Right cardiac atrium (tissue), 5 donors: Measurements from ENCODE around the gene SELPLG. TPM values are rescaled to one million over a fixed set of nuclear protein-coding genes. Genes with fewer than 3 reads are reported as not detected.

Experiments
- ATAC-seq, 2 donors: fragments of 200-7000 bp; cut with Tn5 transposase; one replicate each; pipeline versions ENCODE4 v1.8.0 to v1.9.1; 2020; ENCODE audit warnings: moderate library complexity in 2 of 2, mild to moderate bottlenecking in 1 of 2
- DNase-seq, 3 donors: peaks; one replicate each; pipeline ENCODE4 v3.0.0-alpha.2; 2020
- H3K27ac ChIP-seq: one replicate; pipeline ENCODE4 v1.5.1; 2013; ENCODE audit warnings: mild to moderate bottlenecking, low read length, control low read depth, moderate library complexity
- H3K27me3 ChIP-seq: one replicate; pipeline ENCODE4 v1.6.1; 2013; ENCODE audit not compliant: control insufficient read depth, insufficient read depth
- H3K4me1 ChIP-seq: one replicate; pipeline ENCODE4 v1.6.1; 2013; ENCODE audit warnings: low read length; ENCODE audit not compliant: control insufficient read depth, insufficient read depth
- H3K4me3 ChIP-seq: one replicate; pipeline ENCODE4 v1.5.1; 2013; ENCODE audit warnings: low read length, control low read depth
- H3K9me3 ChIP-seq: one replicate; pipeline ENCODE4 v1.6.1; 2013; ENCODE audit warnings: low read length; ENCODE audit not compliant: control insufficient read depth
- WGBS: extraction: QIAGEN DNeasy Blood & Tissue Kit; methylation state at CpG from one replicate; pipeline ENCODE4 v1.1.7; 2013; 5-methylcytosine and 5-hydroxymethylcytosine counted together
- intact Hi-C, 4 donors: fragments of 100-400 bp; cut with DNase I; formaldehyde crosslinking; loops; one replicate each; pipeline versions ENCODE4 v1.11.0 to v1.14.0; 2022 to 2023
- polyA plus RNA-seq: library from polyadenylated mRNA; stranded (reverse); fragments of 200-250 nt; gene quantifications from one replicate; pipeline ENCODE4 v1.2.3, GENCODE V29; 2013
- total RNA-seq, 4 donors: library from RNA; stranded (reverse); fragmentation: NEBNext Ultra II Directional; extraction: Animal tissue kit (Norgen Biotek cat#: 25700); gene quantifications; one replicate each; pipeline ENCODE4 v1.2.1, GENCODE V29; 2021
- donor health status: healthy with polysubstance abuse.
- donor health status: DM: no; HTN: yes; CAD: no.
- donor health status: DM: no; HTN: no; CAD: no.
- donor health status: DM: no; HTN: yes; CAD: no; lungs with severe emphysema.
- donor health status: DM: yes; HTN: yes; CAD: no.

SELPLG gene
- total and polyA plus RNA-seq, 5 donors: 1.9 to 6.2 (median 3.8) TPM

GRCh38 chr12:108645686-108646599 lies 12.2 kb upstream of the SELPLG start:
- Histone ChIP-seq H3K27me3 (no peaks in the 10 kb centered on the region), H3K9me3 (no peaks in the 10 kb centered on the region), H3K4me3 (no peak overlapping the region), H3K4me1 (peaks cover 13% of the 10 kb centered on the region), H3K27ac (no peak overlapping the region)
- DNase-seq: peak in 1 of 3 donors; percentile 42
- intact Hi-C loops: no loop called here
- WGBS: 80% methylated on average over 15 of the region's 15 CpGs
- ATAC-seq: no peak

- DNase-seq: no peak
- no peak for ATAC-seq
- Histone ChIP-seq H3K9me3 (no peaks in the 10 kb centered on the region), H3K27me3 (no peaks in the 10 kb centered on the region), H3K4me3 (no peak overlapping the region), H3K27ac (peak overlapping the region; percentile 2), H3K4me1 (peaks cover 13% of the 10 kb centered on the region)
- 93% methylated on average over 7 of the region's 7 CpGs for WGBS
- intact Hi-C loops: no loop called here
Observed at GRCh38 chr12:108644811-108645120, 11.1 kb upstream of the SELPLG start.

- 43% methylated on average over 18 of the region's 18 CpGs for WGBS
- Histone ChIP-seq H3K27me3 (no peaks in the 10 kb centered on the region), H3K27ac (peak overlapping the region; percentile 80), H3K4me1 (peaks cover 13% of the 10 kb centered on the region), H3K9me3 (no peaks in the 10 kb centered on the region), H3K4me3 (no peak overlapping the region)
- ATAC-seq: peak; percentile 58 to 63
- intact Hi-C loops: no loop called here
- DNase-seq: peak in 2 of 3 donors; percentile 62 to 74
Observed at GRCh38 chr12:108643941-108644810, 10.5 kb upstream of the SELPLG start.

GRCh38 chr12:108642899-108643654 lies 9.4 kb upstream of the SELPLG start:
- H3K27ac ChIP-seq: no peak overlapping the region
- H3K4me1 ChIP-seq: peaks cover 14% of the 10 kb centered on the region
- DNase-seq: no peak
- intact Hi-C loops: no loop called here
- WGBS: 97% methylated on average over 1 of the region's 1 CpG
- ATAC-seq: no peak
- H3K27me3 ChIP-seq: no peaks in the 10 kb centered on the region
- no peaks in the 10 kb centered on the region for H3K9me3 ChIP-seq
- no peak overlapping the region for H3K4me3 ChIP-seq

- peak in 1 of 3 donors; percentile 32 for DNase-seq
- 65% methylated on average over 16 of the region's 16 CpGs for WGBS
- H3K4me1 ChIP-seq: peaks cover 11% of the 10 kb centered on the region
- no peaks in the 10 kb centered on the region for H3K9me3 ChIP-seq
- H3K27ac ChIP-seq: peak overlapping the region; percentile 70
- H3K27me3 ChIP-seq: no peaks in the 10 kb centered on the region
- intact Hi-C loops: no loop called here
- no peak overlapping the region for H3K4me3 ChIP-seq
- ATAC-seq: no peak
Observed at GRCh38 chr12:108642269-108642870, 8.7 kb upstream of the SELPLG start.

GRCh38 chr12:108641446-108642268 lies 8.0 kb upstream of the SELPLG start:
- intact Hi-C loops: no loop called here
- WGBS: 39% methylated on average over 9 of the region's 9 CpGs
- Histone ChIP-seq H3K27me3 (no peaks in the 10 kb centered on the region), H3K27ac (peak overlapping the region; percentile 70), H3K4me3 (no peak overlapping the region), H3K9me3 (no peaks in the 10 kb centered on the region), H3K4me1 (peaks cover 11% of the 10 kb centered on the region)
- ATAC-seq (peak in 1 of 2 donors; percentile 5), DNase-seq (peak in 1 of 3 donors; percentile 51)

- no peak for ATAC-seq
- H3K27me3 ChIP-seq: no peaks in the 10 kb centered on the region
- peak in 1 of 3 donors; percentile 76 for DNase-seq
- H3K4me3 ChIP-seq: no peak overlapping the region
- H3K27ac ChIP-seq: no peak overlapping the region
- 64% methylated on average over 10 of the region's 10 CpGs for WGBS
- intact Hi-C loops: no loop called here
- no peaks in the 10 kb centered on the region for H3K9me3 ChIP-seq
- H3K4me1 ChIP-seq: peaks cover 11% of the 10 kb centered on the region
Observed at GRCh38 chr12:108640802-108641445, 7.2 kb upstream of the SELPLG start.

- no peak overlapping the region for H3K27ac ChIP-seq
Observed at GRCh38 chr12:108638997-108639822, 5.5 kb upstream of the SELPLG start.

More at GRCh38 chr12:108638997-108639822, 5.5 kb upstream of the SELPLG start:
- Histone ChIP-seq H3K9me3 (no peaks in the 10 kb centered on the region), H3K27me3 (no peaks in the 10 kb centered on the region), H3K4me3 (no peak overlapping the region), H3K4me1 (peaks cover 10% of the 10 kb centered on the region)
- 94% methylated on average over 11 of the region's 11 CpGs for WGBS
- DNase-seq (no peak), ATAC-seq (no peak)
- intact Hi-C loops: loop anchor here in 1 of 4 donors (10.0 kb wide), 1 partner anchor 456 kb away; the partner anchor contains the start of genes ALKBH2 and UNG
